ENCODE results near the gene TNNI3K.
"Not testable (repeated sequence)": the region's sequence is repeated elsewhere in the genome, so short reads cannot be mapped to it uniquely, and the experiment has no call there.

TNNI3K gene, protein sequence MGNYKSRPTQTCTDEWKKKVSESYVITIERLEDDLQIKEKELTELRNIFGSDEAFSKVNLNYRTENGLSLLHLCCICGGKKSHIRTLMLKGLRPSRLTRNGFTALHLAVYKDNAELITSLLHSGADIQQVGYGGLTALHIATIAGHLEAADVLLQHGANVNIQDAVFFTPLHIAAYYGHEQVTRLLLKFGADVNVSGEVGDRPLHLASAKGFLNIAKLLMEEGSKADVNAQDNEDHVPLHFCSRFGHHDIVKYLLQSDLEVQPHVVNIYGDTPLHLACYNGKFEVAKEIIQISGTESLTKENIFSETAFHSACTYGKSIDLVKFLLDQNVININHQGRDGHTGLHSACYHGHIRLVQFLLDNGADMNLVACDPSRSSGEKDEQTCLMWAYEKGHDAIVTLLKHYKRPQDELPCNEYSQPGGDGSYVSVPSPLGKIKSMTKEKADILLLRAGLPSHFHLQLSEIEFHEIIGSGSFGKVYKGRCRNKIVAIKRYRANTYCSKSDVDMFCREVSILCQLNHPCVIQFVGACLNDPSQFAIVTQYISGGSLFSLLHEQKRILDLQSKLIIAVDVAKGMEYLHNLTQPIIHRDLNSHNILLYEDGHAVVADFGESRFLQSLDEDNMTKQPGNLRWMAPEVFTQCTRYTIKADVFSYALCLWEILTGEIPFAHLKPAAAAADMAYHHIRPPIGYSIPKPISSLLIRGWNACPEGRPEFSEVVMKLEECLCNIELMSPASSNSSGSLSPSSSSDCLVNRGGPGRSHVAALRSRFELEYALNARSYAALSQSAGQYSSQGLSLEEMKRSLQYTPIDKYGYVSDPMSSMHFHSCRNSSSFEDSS

GRCh38 chr1:74235153-74235552 is at the start of gene TNNI3K:
TNNI3K (plus strand) TSS chr1:74235387; CDS start chr1:74235452, 65 bp downstream.
- DNase-seq (ENCODE audit: low read depth in 2 of 2): no peak

- DNase-seq (ENCODE audit: low read depth in 2 of 2): no peak
These were observed 41.3 kb upstream of the TNNI3K start for GRCh38 chr1:74193908-74194307.

- no peak for DNase-seq (ENCODE audit: low read depth in 2 of 2)
These were observed 39.8 kb upstream of the TNNI3K start for GRCh38 chr1:74195339-74195738.

DNA sequence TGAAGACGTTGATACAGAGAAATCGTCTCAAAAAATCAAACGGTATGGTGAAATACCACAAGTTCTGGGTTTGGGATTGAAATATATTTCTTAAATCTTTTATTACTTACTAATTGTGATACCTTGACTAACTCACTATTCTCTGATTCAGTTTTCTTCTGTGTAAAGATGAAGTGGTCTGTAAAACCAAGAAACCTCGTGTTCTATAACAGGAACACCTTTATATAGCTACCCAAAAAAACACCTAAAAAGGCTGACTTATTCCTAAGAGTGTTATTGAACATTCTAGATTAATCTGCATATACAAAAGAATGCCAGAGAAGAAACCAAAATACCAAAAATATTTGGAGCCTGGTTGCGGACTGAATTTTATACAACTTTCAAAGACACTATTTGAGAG is 37.9 kb upstream of the TNNI3K start:
- no peak for DNase-seq (ENCODE audit: low read depth in 2 of 2)

DNA sequence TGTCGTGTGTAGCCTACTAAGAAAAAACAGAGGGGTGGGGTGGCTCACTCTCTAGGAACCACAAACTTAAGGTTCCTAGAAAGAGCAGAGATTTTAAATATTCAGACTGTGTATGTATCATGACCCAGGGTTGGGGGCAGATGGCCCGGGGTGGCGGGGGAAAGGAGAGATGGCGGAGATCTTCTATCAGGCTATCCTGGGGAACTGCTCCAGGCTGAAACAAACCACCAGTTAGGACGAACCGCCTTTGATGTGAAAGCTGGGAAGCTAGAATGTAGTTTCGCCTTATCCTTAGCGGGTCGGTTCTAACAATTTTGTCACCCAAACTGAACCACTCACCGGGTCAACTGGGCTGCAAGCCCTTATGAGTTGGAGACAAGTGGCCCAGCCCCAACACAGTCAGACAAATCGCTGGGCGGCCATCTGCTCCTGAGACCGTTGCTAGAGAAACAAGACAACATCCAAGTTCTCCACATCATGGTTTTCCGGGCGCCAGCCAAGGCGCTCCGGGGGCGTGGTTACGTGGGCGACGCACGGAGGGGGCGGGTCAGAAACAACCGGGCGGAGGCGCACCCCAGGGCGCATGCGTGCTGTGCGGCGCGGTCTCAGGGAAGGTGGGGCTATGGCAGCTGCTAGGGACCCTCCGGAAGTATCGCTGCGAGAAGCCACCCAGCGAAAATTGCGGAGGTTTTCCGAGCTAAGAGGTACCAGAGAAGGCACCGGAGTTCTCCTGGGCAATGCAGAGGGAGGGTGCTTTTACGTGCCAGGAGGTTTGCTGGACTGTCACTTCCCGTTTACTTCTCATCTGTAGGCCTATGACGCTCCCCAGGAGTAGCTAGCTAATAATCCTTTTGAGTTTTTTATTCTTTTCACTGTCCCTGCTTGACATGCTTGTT is 37.3 kb upstream of the TNNI3K start, which contains the start of the genes FPGT and LRRIQ3:
Gene FPGT (plus strand): TSS at position 586 of the 896 bp plus-strand sequence. CDS start 37 bp downstream, at position 623.
Gene LRRIQ3 (minus strand): TSS at position 520 of the 896 bp plus-strand sequence. CDS start 14,492 bp downstream, outside the sequence.
- peak; percentile 89 to 91 for DNase-seq (ENCODE audit: low read depth in 2 of 2)

DNA sequence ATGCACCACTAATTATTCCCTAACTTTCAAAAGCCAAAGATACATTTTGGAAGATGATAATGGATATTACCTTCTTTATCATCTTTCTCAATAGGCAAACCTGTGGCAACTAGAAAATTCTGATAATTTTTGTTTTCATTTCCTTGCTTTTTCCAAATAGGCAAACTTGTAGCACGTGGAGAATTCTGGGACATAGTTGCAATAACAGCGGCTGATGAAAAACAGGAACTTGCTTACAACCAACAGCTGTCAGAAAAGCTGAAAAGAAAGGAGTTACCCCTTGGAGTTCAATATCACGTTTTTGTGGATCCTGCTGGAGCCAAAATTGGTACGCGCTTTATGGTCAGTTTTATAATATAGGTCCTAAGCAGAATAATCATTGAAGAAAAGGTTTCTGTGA is 35.7 kb upstream of the TNNI3K start:
- DNase-seq (ENCODE audit: low read depth in 2 of 2): no peak

GRCh38 chr1:74205266-74205665 is 29.9 kb upstream of the TNNI3K start:
- DNase-seq (ENCODE audit: low read depth in 2 of 2): no peak

DNA sequence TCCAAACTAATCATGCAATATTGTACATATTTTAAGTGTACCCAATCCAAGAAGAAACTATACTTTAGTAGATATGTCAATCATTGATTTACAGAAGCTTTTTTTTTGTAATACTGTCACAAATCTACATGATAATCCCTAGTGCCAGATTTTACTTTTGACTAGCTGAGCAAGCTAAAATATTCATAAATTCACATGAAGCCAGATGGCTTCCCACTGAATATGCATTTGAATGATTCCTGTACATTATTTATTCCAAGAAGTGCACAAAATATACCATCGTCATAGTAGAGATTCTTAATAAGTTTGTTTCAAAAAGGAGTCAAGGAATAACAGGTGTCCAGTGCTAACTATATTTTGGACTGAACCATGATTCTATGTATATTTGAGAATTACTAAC is 20.0 kb upstream of the TNNI3K start:
- no peak for DNase-seq (ENCODE audit: low read depth in 2 of 2)

DNA sequence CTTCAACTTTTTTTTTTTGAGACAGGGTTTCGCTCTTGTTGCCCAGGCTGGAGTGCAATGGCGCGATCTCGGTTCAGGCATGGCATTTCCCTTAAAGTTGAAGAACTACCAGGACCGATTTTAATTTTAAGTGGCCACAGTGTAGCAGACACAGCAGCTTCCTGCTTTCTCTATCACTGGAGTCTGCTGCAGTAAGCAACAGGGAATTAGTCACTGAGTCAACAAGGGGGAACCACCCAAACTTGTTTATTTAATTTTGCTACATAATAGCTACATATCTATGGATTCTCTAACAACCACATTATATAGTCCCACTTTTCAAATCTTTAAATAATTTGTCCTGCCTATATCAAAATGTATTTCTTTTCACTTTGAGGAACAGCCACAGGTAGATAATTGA is 12.5 kb upstream of the TNNI3K start:
- no peak for DNase-seq (ENCODE audit: low read depth in 2 of 2)

- no peak for DNase-seq (ENCODE audit: low read depth in 2 of 2)
These were observed 11.7 kb upstream of the TNNI3K start for GRCh38 chr1:74223453-74223852.

DNA sequence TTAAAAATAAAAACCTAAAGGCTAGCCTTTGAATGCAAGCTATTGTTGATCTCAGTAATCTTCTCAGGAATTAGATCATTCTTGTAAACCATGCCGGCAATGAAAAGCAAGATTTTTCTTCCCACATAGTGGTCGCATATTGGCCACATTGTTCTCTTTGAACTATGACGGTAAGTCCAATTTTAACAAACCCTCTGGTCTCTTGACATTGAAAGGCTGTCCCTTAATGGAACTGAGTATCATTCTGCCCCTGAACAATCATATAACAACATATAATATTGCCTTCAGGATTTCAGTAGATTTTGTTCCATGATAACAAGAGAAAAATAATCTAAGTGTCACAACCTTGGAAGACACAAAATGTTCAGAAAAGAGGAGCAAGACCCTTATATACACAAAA is 1.3 kb downstream of the TNNI3K start:
- DNase-seq (ENCODE audit: low read depth in 2 of 2): no peak

DNA sequence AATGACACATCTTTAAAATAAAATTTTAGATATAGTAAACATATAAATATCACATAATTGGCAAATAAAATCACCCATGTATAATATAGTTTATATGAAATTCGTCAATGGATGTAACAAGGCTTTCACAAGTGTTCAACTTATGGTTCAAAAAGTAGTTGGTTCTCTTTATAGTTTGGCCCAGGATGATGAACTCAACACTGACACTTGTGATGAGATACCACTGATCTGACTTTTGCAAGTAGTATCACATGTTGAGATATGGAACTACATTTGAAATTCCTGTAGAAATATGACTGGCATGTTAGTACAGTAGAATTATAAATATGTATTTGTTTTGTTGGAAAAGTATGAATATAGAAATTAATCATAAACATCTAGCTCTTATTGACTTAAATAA is 1.8 kb downstream of the TNNI3K start:
- DNase-seq (ENCODE audit: low read depth in 2 of 2): no peak

GRCh38 chr1:74237787-74238186 is 2.6 kb downstream of the TNNI3K start:
- DNase-seq (ENCODE audit: low read depth in 2 of 2): no peak

DNA sequence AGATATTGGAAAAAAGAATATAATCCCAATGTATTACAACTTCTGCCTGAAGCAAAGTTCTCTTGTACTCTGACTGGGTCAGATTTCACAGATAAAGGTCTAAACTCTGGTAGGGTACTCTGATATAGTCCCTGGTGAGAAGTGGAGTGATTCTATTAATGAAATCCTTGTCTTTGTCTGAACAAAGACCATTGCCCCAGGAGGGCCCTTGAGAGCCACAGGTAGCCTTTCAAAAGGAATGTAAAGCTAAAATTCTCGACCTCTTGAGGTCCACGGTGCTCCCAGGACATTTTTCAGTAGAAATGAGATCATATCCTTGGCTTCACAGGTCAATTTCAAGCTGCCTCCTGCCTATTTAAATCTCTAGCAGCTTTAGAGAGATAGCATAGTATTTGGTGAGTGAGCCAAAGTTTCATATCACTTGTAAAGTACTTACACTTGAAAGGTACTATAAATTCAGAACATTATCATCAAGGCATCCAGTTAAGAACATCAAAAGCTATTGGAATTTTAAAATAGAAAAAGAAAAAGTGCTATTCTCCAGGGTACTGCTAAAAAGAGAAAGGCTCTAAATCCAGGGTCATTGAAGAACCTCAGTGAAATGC is 10.1 kb downstream of the TNNI3K start:
- no peak for DNase-seq (ENCODE audit: low read depth in 2 of 2)

DNA sequence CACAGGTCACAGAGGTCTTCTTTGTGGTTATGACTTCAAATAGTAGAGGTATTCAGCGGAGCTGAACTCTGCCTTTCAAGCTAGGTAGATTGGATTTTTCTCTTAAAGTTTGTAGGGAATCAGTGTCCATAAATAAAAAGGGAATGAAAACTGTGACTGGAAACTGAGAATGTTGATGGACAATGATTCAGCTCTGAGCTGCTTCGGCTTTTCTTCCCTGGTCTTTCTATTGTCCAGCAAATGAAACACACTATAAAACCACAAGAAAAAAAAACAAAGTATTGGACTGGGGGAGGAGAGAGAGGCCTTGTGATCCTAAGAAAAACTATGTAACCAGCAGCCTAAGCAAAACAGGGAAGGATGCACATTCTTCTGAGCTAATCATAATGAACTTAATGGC is 11.1 kb downstream of the TNNI3K start:
- no peak for DNase-seq (ENCODE audit: low read depth in 2 of 2)

- DNase-seq (ENCODE audit: low read depth in 2 of 2): no peak
These were observed 12.8 kb downstream of the TNNI3K start for GRCh38 chr1:74247881-74248528.

GRCh38 chr1:74253243-74253824 is 18.1 kb downstream of the TNNI3K start:
- DNase-seq (ENCODE audit: low read depth in 2 of 2): not testable (repeated sequence)

DNA sequence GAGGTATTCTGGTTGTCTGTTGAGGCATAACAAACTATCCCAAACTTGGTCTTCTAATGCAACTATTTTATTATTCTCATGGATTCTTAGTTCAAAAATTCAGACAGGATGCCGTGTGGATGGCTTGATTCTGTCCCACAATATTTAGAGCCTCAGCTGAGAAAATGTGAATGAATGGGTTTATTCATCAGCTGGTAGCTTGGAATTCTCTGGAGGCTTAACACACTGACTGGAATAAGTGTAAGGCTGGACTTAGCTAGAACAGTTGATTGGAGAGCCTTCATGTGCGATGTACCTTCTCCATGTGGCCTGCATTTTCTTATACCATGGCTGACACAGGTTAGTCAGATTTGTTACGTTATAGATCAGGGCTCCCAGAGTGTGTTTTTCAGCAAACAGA is 30.8 kb downstream of the TNNI3K start:
- no peak for DNase-seq (ENCODE audit: low read depth in 2 of 2)

DNA sequence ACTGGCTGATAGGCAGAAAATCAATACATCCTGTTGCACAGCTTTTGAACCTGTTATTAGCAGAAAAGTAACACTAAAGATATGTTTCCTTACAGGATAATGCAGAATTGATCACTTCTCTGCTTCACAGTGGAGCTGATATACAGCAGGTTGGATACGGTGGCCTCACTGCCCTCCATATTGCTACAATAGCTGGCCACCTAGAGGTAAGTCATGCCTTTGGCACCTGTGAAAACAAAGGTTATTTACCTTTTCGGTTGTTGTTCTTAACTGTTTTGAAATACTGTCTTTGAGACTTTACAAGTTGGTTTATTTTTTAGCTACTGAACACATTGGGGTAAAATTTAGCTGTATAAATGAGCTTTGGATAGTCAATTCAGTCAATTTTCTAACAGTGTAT is 36.3 kb downstream of the TNNI3K start:
- DNase-seq (ENCODE audit: low read depth in 2 of 2): no peak

GRCh38 chr1:74280642-74281396 is 45.6 kb downstream of the TNNI3K start:
- DNase-seq (ENCODE audit: low read depth in 2 of 2): no peak
